OCI-LY7 (cell line): ENCODE results near the gene ABLIM1. TPM values are rescaled to one million over a fixed set of nuclear protein-coding genes. Genes with fewer than 3 reads are reported as not detected.

Experiments
- BruUV-seq: library from RNA; stranded (reverse); fragments of 400-500 nt; replicated peaks from 2 replicates; lab custom pipeline; 2021; lab: Mats Ljungman, UMichigan
- CTCF ChIA-PET: fragments of 300-600 bp; sonication (Branson Sonifier 250); formaldehyde crosslinking; loops from one replicate; lab custom pipeline; 2022; ENCODE audit warnings: antibody characterized with exemption; ENCODE audit not compliant: unreplicated experiment; lab: Charles Lee
- POLR2A ChIA-PET: fragments of 300-600 bp; sonication (Branson Sonifier 250); formaldehyde crosslinking; loops from one replicate; lab custom pipeline; 2022; ENCODE audit warnings: antibody characterized with exemption; lab: Charles Lee
- DNase-seq: peaks from one replicate; pipeline ENCODE4 v3.0.0-alpha.2; 2015; ENCODE audit warnings: low spot score
- H2AFZ ChIP-seq: fragments of 200-600 bp; sonication (generic), shearing (Covaris generic); 2 replicates; pipeline ENCODE4 v1.6.1; 2014; ENCODE audit warnings: mild to moderate bottlenecking, antibody characterized with exemption, low read length, moderate library complexity
- H3K27ac ChIP-seq: fragments of 200-600 bp; sonication (generic); 2 replicates; pipeline ENCODE4 v1.5.1; 2014; ENCODE audit warnings: mixed run types, low read depth, mild to moderate bottlenecking, moderate library complexity, low read length, inconsistent platforms; ENCODE audit not compliant: poor library complexity, severe bottlenecking
- H3K36me3 ChIP-seq: fragments of 200-600 bp; sonication (generic); 2 replicates; pipeline ENCODE4 v1.6.1; 2014; ENCODE audit warnings: mild to moderate bottlenecking, antibody characterized with exemption, low read length, moderate library complexity, mixed read lengths; ENCODE audit not compliant: insufficient read depth
- H3K4me1 ChIP-seq: fragments of 200-600 bp; sonication (generic); 2 replicates; pipeline ENCODE4 v1.5.1; 2014; ENCODE audit warnings: mild to moderate bottlenecking, low read length; ENCODE audit not compliant: insufficient read depth, poor library complexity, severe bottlenecking
- H3K4me2 ChIP-seq: fragments of 200-600 bp; sonication (generic); 2 replicates; pipeline ENCODE4 v1.6.1; 2014; ENCODE audit warnings: mild to moderate bottlenecking, low read length
- H3K4me3 ChIP-seq: fragments of 200-600 bp; sonication (generic); 2 replicates; pipeline ENCODE4 v1.5.1; 2014; ENCODE audit warnings: mild to moderate bottlenecking, low read depth, low read length; ENCODE audit not compliant: poor library complexity, severe bottlenecking
- H3K79me2 ChIP-seq: fragments of 200-600 bp; sonication (generic); 2 replicates; pipeline ENCODE4 v1.6.1; 2016; ENCODE audit warnings: low read depth, mild to moderate bottlenecking, low read length, moderate library complexity, mixed read lengths; ENCODE audit not compliant: insufficient read depth
- H3K9me2 ChIP-seq: fragments of 200-600 bp; sonication (generic); 2 replicates; pipeline ENCODE4 v1.6.1; 2016; ENCODE audit warnings: mild to moderate bottlenecking, low read length, mixed read lengths; ENCODE audit not compliant: insufficient read depth
- H3K9me3 ChIP-seq: fragments of 200-600 bp; sonication (generic); 2 replicates; pipeline ENCODE4 v1.6.1; 2014; ENCODE audit warnings: mild to moderate bottlenecking, mixed run types, low read length, mixed read lengths
- H4K20me1 ChIP-seq: fragments of 200-600 bp; sonication (generic); 2 replicates; pipeline ENCODE4 v1.6.1; 2014; ENCODE audit warnings: mild to moderate bottlenecking, antibody characterized with exemption, low read length, moderate library complexity, mixed read lengths; ENCODE audit not compliant: insufficient read depth
- EZH2phosphoT487 ChIP-seq: fragments of 200-600 bp; sonication (generic); IDR thresholded peaks from 2 replicates; pipeline ENCODE4 v1.6.1; 2018; ENCODE audit warnings: low read depth, borderline replicate concordance, mild to moderate bottlenecking, mixed run types, antibody characterized with exemption, low read length, moderate library complexity, mixed read lengths
- intact Hi-C: fragments of 100-400 bp; cut with micrococcal nuclease; formaldehyde crosslinking; loops from one replicate; pipeline ENCODE4 v1.10.0; 2022; ENCODE audit not compliant: unreplicated experiment
- total RNA-seq, 2 experiments: library from RNA; depleted of rRNA in 1 of 2; stranded (reverse); fragments of >200 nt in 1 of 2; shearing (Covaris generic) in 1 of 2; gene quantifications; 2 replicates each; pipeline ENCODE4 v1.2.3, GENCODE V29; 2014 to 2022
- TF ChIP-seq, protein P1 (sequence below): fragments of 200-600 bp; sonication (generic); conservative IDR thresholded peaks from 2 replicates; pipeline ENCODE4 v1.5.1; 2014; ENCODE audit warnings: mild to moderate bottlenecking, antibody characterized with exemption, low read length, moderate library complexity, mixed read lengths

The ABLIM1 gene
- total RNA-seq, 2 experiments from 2014 or later, result 94.2 to 268 TPM

- TSS peak; percentile 4 for BruUV-seq
- peaks cover 35% of the 10 kb centered on the region; the same call in 1 of the 2 replicates for H3K79me2 ChIP-seq
- H3K27ac ChIP-seq, result no peak overlapping the region
- no peaks in the 10 kb centered on the region for H4K20me1 ChIP-seq
- no peak overlapping the region for H3K4me3 ChIP-seq
- TF ChIP-seq, protein P1, sequence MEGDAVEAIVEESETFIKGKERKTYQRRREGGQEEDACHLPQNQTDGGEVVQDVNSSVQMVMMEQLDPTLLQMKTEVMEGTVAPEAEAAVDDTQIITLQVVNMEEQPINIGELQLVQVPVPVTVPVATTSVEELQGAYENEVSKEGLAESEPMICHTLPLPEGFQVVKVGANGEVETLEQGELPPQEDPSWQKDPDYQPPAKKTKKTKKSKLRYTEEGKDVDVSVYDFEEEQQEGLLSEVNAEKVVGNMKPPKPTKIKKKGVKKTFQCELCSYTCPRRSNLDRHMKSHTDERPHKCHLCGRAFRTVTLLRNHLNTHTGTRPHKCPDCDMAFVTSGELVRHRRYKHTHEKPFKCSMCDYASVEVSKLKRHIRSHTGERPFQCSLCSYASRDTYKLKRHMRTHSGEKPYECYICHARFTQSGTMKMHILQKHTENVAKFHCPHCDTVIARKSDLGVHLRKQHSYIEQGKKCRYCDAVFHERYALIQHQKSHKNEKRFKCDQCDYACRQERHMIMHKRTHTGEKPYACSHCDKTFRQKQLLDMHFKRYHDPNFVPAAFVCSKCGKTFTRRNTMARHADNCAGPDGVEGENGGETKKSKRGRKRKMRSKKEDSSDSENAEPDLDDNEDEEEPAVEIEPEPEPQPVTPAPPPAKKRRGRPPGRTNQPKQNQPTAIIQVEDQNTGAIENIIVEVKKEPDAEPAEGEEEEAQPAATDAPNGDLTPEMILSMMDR, result no peak
- TF ChIP-seq EZH2phosphoT487, result no peak
- H3K4me1 ChIP-seq, result peaks cover 37% of the 10 kb centered on the region
- CTCF ChIA-PET, result no interaction called here
- H2AFZ ChIP-seq, result no peak overlapping the region
- no peaks in the 10 kb centered on the region for H3K9me3 ChIP-seq
- POLR2A ChIA-PET, result interaction anchor here (0.7 to 2.6 kb wide), 3 partner anchors 11 to 14 kb away, joined by 3 to 7 read pairs (median 6); no protein-coding TSS in a partner anchor
- H3K4me2 ChIP-seq, result no peak overlapping the region
- peaks cover 96% of the 10 kb centered on the region for H3K36me3 ChIP-seq
- H3K9me2 ChIP-seq, result no peaks in the 10 kb centered on the region
- intact Hi-C loops, result no loop called here
- no peak for DNase-seq
These were observed 172.2 kb downstream of the ABLIM1 start for GRCh38 chr10:114485696-114486400.

- CTCF ChIA-PET, result no interaction called here
These were observed 174.5 kb downstream of the ABLIM1 start for GRCh38 chr10:114483575-114483974.

More at GRCh38 chr10:114483575-114483974, 174.5 kb downstream of the ABLIM1 start:
- Histone ChIP-seq H3K4me1 (peaks cover 15% of the 10 kb centered on the region), H3K4me2 (no peak overlapping the region), H3K4me3 (no peak overlapping the region), H3K79me2 (peaks cover 12% of the 10 kb centered on the region; the same call in 1 of the 2 replicates), H3K9me3 (no peaks in the 10 kb centered on the region), H3K36me3 (peaks cover 100% of the 10 kb centered on the region), H3K27ac (no peak overlapping the region), H3K9me2 (no peaks in the 10 kb centered on the region), H4K20me1 (no peaks in the 10 kb centered on the region), H2AFZ (no peak overlapping the region)
- TF ChIP-seq, protein P1, result no peak
- no peak for TF ChIP-seq EZH2phosphoT487
- intact Hi-C loops, result no loop called here
- POLR2A ChIA-PET, result interaction anchor here (0.5 to 1.4 kb wide), 2 partner anchors 10 to 62 kb away, joined by 3 to 6 read pairs; no protein-coding TSS in a partner anchor
- BruUV-seq, result no TSS peak
- no peak for DNase-seq
